HG02981 (cell line): ENCODE data around the gene TAL1.
"Not testable (repeated sequence)": the region's sequence is repeated elsewhere in the genome, so short reads cannot be mapped to it uniquely, and the experiment has no call there.

Source experiments
- ATAC-seq: cut with Tn5 transposase; IDR thresholded peaks from one replicate; pipeline ENCODE4 v1.9.1; 2021; ENCODE audit warnings: mild to moderate bottlenecking, moderate library complexity; ENCODE audit not compliant: unreplicated experiment

The TAL1 gene

GRCh38 chr1:47232187-47232874, at the start of gene TAL1:
Gene TAL1, minus strand, starts transcription at chr1:47232225. Its CDS starts 6,337 bp downstream, at chr1:47225888.
- ATAC-seq, result no peak

GRCh38 chr1:47280142-47280541, 48.1 kb upstream of the TAL1 start:
- no peak for ATAC-seq

GRCh38 chr1:47276850-47277249, 44.8 kb upstream of the TAL1 start:
- ATAC-seq, result no peak

GRCh38 chr1:47275811-47276210, 43.8 kb upstream of the TAL1 start:
- not testable (repeated sequence) for ATAC-seq

- not testable (repeated sequence) for ATAC-seq
Observed at GRCh38 chr1:47265529-47265928, 33.5 kb upstream of the TAL1 start.

GRCh38 chr1:47262787-47263413, 30.9 kb upstream of the TAL1 start:
- peak; percentile 57 for ATAC-seq

GRCh38 chr1:47257224-47257623, 25.2 kb upstream of the TAL1 start:
- ATAC-seq, result no peak

GRCh38 chr1:47252795-47253194, 20.8 kb upstream of the TAL1 start:
- no peak for ATAC-seq

- no peak for ATAC-seq
Observed at GRCh38 chr1:47252369-47252768, 20.3 kb upstream of the TAL1 start.

GRCh38 chr1:47249755-47250154, 17.7 kb upstream of the TAL1 start:
- ATAC-seq, result no peak

GRCh38 chr1:47244339-47244862, 12.4 kb upstream of the TAL1 start:
- ATAC-seq, result no peak

- ATAC-seq, result no peak
Observed at GRCh38 chr1:47243910-47244309, 11.9 kb upstream of the TAL1 start.

- no peak for ATAC-seq
Observed at GRCh38 chr1:47241114-47242113, 9.4 kb upstream of the TAL1 start.

GRCh38 chr1:47238935-47239592, 7.0 kb upstream of the TAL1 start:
- ATAC-seq, result no peak

GRCh38 chr1:47235806-47236205, 3.8 kb upstream of the TAL1 start:
- ATAC-seq, result no peak

- ATAC-seq, result no peak
Observed at GRCh38 chr1:47235241-47235681, 3.2 kb upstream of the TAL1 start.

GRCh38 chr1:47233186-47233585, 1.2 kb upstream of the TAL1 start:
- ATAC-seq, result no peak

GRCh38 chr1:47231301-47232186, 481 bp downstream of the TAL1 start:
- no peak for ATAC-seq

GRCh38 chr1:47230692-47231300, 1.2 kb downstream of the TAL1 start:
- ATAC-seq, result no peak
